Activated CD8-positive, alpha-beta memory T cell treated with anti-CD3 and anti-CD28 coated beads, Interleukin-2, amount 50 U/mL, for 4 hours (primary cell): ENCODE data around the gene CD244.

Experiments used
- DNase-seq: peaks from one replicate; pipeline ENCODE4 v3.0.0-alpha.2; 2020

Gene CD244

GRCh38 chr1:160844447-160845232 is 18.0 kb downstream of the CD244 start:
- no peak for DNase-seq

GRCh38 chr1:160841079-160841478 is 21.6 kb downstream of the CD244 start:
- no peak for DNase-seq

GRCh38 chr1:160839746-160840145 is 22.9 kb downstream of the CD244 start:
- DNase-seq = no peak

GRCh38 chr1:160838888-160839287 is 23.8 kb downstream of the CD244 start:
- peak; percentile 36 for DNase-seq

GRCh38 chr1:160837558-160838205 is 25.0 kb downstream of the CD244 start:
- peak; percentile 73 for DNase-seq

- DNase-seq = no peak
Measured at GRCh38 chr1:160836981-160837557, 25.6 kb downstream of the CD244 start.

GRCh38 chr1:160836561-160836960 is 26.1 kb downstream of the CD244 start:
- DNase-seq = no peak

- no peak for DNase-seq
Measured at GRCh38 chr1:160835751-160836150, 26.9 kb downstream of the CD244 start.

GRCh38 chr1:160834945-160835565 is 27.6 kb downstream of the CD244 start:
- peak; percentile 54 for DNase-seq

- peak; percentile 80 for DNase-seq
Measured at GRCh38 chr1:160830321-160831153, 32.1 kb downstream of the CD244 start.

- no peak for DNase-seq
Measured at GRCh38 chr1:160829766-160830165, 32.9 kb downstream of the CD244 start.

- no peak for DNase-seq
Measured at GRCh38 chr1:160827418-160827817, 35.3 kb downstream of the CD244 start.

GRCh38 chr1:160826546-160826945 is 36.1 kb downstream of the CD244 start:
- no peak for DNase-seq

- DNase-seq = no peak
Measured at GRCh38 chr1:160823296-160823695, 39.4 kb downstream of the CD244 start.

GRCh38 chr1:160821627-160822026 is 41.1 kb downstream of the CD244 start:
- no peak for DNase-seq

GRCh38 chr1:160819186-160819585 is 43.5 kb downstream of the CD244 start:
- DNase-seq = no peak

GRCh38 chr1:160818207-160818937 is 44.3 kb downstream of the CD244 start:
- DNase-seq = no peak

- DNase-seq = no peak
Measured at GRCh38 chr1:160814856-160815255, 47.8 kb downstream of the CD244 start.

- DNase-seq = no peak
Measured at GRCh38 chr1:160814316-160814715, 48.4 kb downstream of the CD244 start.

- DNase-seq = no peak
Measured at GRCh38 chr1:160813215-160813614, 49.5 kb downstream of the CD244 start.

- DNase-seq = no peak
Measured at GRCh38 chr1:160811147-160811546, 51.5 kb downstream of the CD244 start.

GRCh38 chr1:160810486-160810885 is 52.2 kb downstream of the CD244 start:
- no peak for DNase-seq
